A549 (cell line): ENCODE results near the gene DMRTA2. TPM values are rescaled to one million over a fixed set of nuclear protein-coding genes. Genes with fewer than 3 reads are reported as not detected.

Experiments
- ATAC-seq, 2 experiments: fragments of 200-7000 bp in 1 of 2; fragments of >200 bp in 1 of 2; cut with Nextera tagmentation in 1 of 2; cut with Tn5 transposase in 1 of 2; 3 replicates each; pipeline versions ENCODE4 v1.8.0 to v1.9.1; 2018 to 2020; ENCODE audit warnings: mild to moderate bottlenecking in 1 of 2, moderate library complexity in 1 of 2
- CTCF ChIA-PET: fragments of 300-600 bp; sonication (Branson Sonifier 250); formaldehyde crosslinking; extraction: SDS; loops from one replicate; lab custom pipeline; 2021; ENCODE audit warnings: antibody characterized with exemption, inconsistent platforms; lab: Yijun Ruan, JAX
- POLR2A ChIA-PET: fragments of 350-600 bp; formaldehyde crosslinking; extraction: SDS; loops from one replicate; lab custom pipeline; 2021; ENCODE audit warnings: antibody characterized with exemption, inconsistent platforms; lab: Yijun Ruan, JAX
- DNase-seq, 2 experiments: peaks; one replicate each; pipeline versions ENCODE4 v3.0.0 to v3.0.0-alpha.2; 2011 to 2016; ENCODE audit warnings: low read depth in 1 of 2, low spot score in 1 of 2
- FAIRE-seq: peaks from 2 replicates; lab custom pipeline; 2011; peaks lifted over from hg19 to GRCh38; lab: Jason Lieb, UNC
- H3K27ac ChIP-seq, 2 experiments: fragments of >200 bp; sonication (Bioruptor Twin); formaldehyde crosslinking; 3 replicates each; pipeline ENCODE4 v1.5.1; 2016 to 2017
- H3K4me1 ChIP-seq: fragments of >200 bp; sonication (Bioruptor Twin); formaldehyde crosslinking; 3 replicates; pipeline ENCODE4 v1.6.1; 2016
- H3K4me2 ChIP-seq: fragments of >200 bp; sonication (Bioruptor Twin); formaldehyde crosslinking; 3 replicates; pipeline ENCODE4 v1.6.1; 2016
- H3K4me3 ChIP-seq: fragments of >200 bp; sonication (Bioruptor Twin); formaldehyde crosslinking; 3 replicates; pipeline ENCODE4 v1.5.1; 2016
- H3K9me3 ChIP-seq: fragments of >200 bp; sonication (Bioruptor Twin); formaldehyde crosslinking; 3 replicates; pipeline ENCODE4 v1.6.1; 2016
- FOSL2 ChIP-seq, 2 experiments: fragments of 450-650 bp in 1 of 2; fragments of >200 bp in 1 of 2; sonication (Bioruptor Twin) in 1 of 2; formaldehyde crosslinking; IDR thresholded peaks; 2 replicates each; pipeline versions ENCODE4 v1.5.0 to v1.6.1; 2016 to 2020; ENCODE audit warnings: mild to moderate bottlenecking in 1 of 2, moderate library complexity in 1 of 2
- HMGXB4 ChIP-seq: fragments of 250-450 bp; sonication (Bioruptor Pico); IDR thresholded peaks from 2 replicates; pipeline ENCODE4 v1.5.0; 2021; ENCODE audit warnings: mild to moderate bottlenecking, moderate library complexity, borderline replicate concordance
- HOXB13 ChIP-seq: fragments of 250-450 bp; sonication (Bioruptor Pico); IDR thresholded peaks from 2 replicates; pipeline ENCODE4 v1.5.0; 2020; ENCODE audit warnings: low read depth, mild to moderate bottlenecking, moderate library complexity
- KDM5A ChIP-seq: fragments of 200-600 bp; sonication (generic); IDR thresholded peaks from 2 replicates; pipeline ENCODE4 v1.6.1; 2016; ENCODE audit warnings: antibody characterized with exemption, mild to moderate bottlenecking
- POLR2A ChIP-seq: IDR thresholded peaks from 2 replicates; pipeline ENCODE4 v1.6.1; 2012; ENCODE audit warnings: mild to moderate bottlenecking, low read length
- RARB ChIP-seq: fragments of 250-450 bp; sonication (Bioruptor Pico); IDR thresholded peaks from 2 replicates; pipeline ENCODE4 v1.8.0; 2021; ENCODE audit warnings: mild to moderate bottlenecking, moderate library complexity
- REST ChIP-seq: fragments of 200-600 bp; sonication (generic); IDR thresholded peaks from 2 replicates; pipeline ENCODE4 v1.6.1; 2016; ENCODE audit warnings: antibody characterized with exemption, mild to moderate bottlenecking, moderate library complexity
- RFX5 ChIP-seq: fragments of 450-650 bp; IDR thresholded peaks from 2 replicates; pipeline ENCODE4 v1.7.1; 2014; ENCODE audit warnings: antibody characterized with exemption, mild to moderate bottlenecking, moderate library complexity
- RNF2 ChIP-seq: fragments of 200-600 bp; sonication (generic); IDR thresholded peaks from 2 replicates; pipeline ENCODE4 v1.6.1; 2016; ENCODE audit warnings: low read depth, mild to moderate bottlenecking, antibody characterized with exemption, moderate library complexity, borderline replicate concordance
- TP53 ChIP-seq: fragments of 250-450 bp; sonication (Bioruptor Pico); IDR thresholded peaks from 2 replicates; pipeline ENCODE4 v1.5.0; 2021; ENCODE audit warnings: mild to moderate bottlenecking, moderate library complexity
- WGBS: methylation state at CpG from one replicate; pipeline ENCODE4 v1.1.6; 2017; ENCODE audit errors: missing lambda C conversion rate; 5-methylcytosine and 5-hydroxymethylcytosine counted together
- polyA plus RNA-seq, 4 experiments: library from polyadenylated mRNA; depleted of rRNA in 3 of 4; stranded (reverse); fragments of >200 nt; fragmentation: RNase III in 1 of 4; extraction: RNeasy Plus Mini Kit Qiagen cat#74134 plus additional on column Dnase treatment in 1 of 4; gene quantifications; 2 replicates in 3 of 4; 3 replicates in 1 of 4; pipeline ENCODE4 v1.2.3, GENCODE V29; 2011 to 2017
- TF ChIP-seq, protein P1 (sequence below): fragments of 250-450 bp; sonication (Bioruptor Pico); IDR thresholded peaks from 2 replicates; pipeline ENCODE4 v1.5.0; 2020; ENCODE audit warnings: low read depth, mild to moderate bottlenecking, moderate library complexity
- TF ChIP-seq, protein P2 (sequence below): fragments of >200 bp; sonication (Bioruptor Twin); formaldehyde crosslinking; IDR thresholded peaks from 3 replicates; pipeline ENCODE4 v1.5.1; 2016

DMRTA2 gene
- polyA plus RNA-seq, 2 of the 4 experiments (the other 2 are of a cell fraction), result 0.03 to 0.13 TPM

GRCh38 chr1:50371749-50372148 lies 51.5 kb downstream of the DMRTA2 start:
- no peak for FAIRE-seq
- Histone ChIP-seq H3K4me2 (no peak overlapping the region), H3K4me3 (no peak overlapping the region), H3K27ac (no peak overlapping the region), H3K9me3 (no peaks in the 10 kb centered on the region), H3K4me1 (no peaks in the 10 kb centered on the region)
- POLR2A ChIA-PET, result no interaction called here
- DNase-seq, result peak in 1 of 2 experiments; percentile 6
- no peak for TF ChIP-seq POLR2A
- no peak for TF ChIP-seq RARB (CRISPR knock-in tag)
- TF ChIP-seq RFX5, result no peak
- no peak for TF ChIP-seq RNF2
- TF ChIP-seq, protein P1, sequence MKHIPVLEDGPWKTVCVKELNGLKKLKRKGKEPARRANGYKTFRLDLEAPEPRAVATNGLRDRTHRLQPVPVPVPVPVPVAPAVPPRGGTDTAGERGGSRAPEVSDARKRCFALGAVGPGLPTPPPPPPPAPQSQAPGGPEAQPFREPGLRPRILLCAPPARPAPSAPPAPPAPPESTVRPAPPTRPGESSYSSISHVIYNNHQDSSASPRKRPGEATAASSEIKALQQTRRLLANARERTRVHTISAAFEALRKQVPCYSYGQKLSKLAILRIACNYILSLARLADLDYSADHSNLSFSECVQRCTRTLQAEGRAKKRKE (CRISPR knock-in tag), result no peak
- no peak for ATAC-seq
- CTCF ChIA-PET, result interaction anchor here (2.1 kb wide), 1 partner anchor 233 kb away, joined by 14 read pairs; no protein-coding TSS in a partner anchor
- 15% methylated on average over 3 of the region's 3 CpGs for WGBS

GRCh38 chr1:50369830-50370229 lies 53.4 kb downstream of the DMRTA2 start:
- TF ChIP-seq, protein P2, sequence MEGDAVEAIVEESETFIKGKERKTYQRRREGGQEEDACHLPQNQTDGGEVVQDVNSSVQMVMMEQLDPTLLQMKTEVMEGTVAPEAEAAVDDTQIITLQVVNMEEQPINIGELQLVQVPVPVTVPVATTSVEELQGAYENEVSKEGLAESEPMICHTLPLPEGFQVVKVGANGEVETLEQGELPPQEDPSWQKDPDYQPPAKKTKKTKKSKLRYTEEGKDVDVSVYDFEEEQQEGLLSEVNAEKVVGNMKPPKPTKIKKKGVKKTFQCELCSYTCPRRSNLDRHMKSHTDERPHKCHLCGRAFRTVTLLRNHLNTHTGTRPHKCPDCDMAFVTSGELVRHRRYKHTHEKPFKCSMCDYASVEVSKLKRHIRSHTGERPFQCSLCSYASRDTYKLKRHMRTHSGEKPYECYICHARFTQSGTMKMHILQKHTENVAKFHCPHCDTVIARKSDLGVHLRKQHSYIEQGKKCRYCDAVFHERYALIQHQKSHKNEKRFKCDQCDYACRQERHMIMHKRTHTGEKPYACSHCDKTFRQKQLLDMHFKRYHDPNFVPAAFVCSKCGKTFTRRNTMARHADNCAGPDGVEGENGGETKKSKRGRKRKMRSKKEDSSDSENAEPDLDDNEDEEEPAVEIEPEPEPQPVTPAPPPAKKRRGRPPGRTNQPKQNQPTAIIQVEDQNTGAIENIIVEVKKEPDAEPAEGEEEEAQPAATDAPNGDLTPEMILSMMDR, result 0 out of 3 replicates have a peak, but pooled peaks have one; percentile 5
- no peak for TF ChIP-seq HMGXB4 (CRISPR knock-in tag)
- 36% methylated on average over 7 of the region's 7 CpGs for WGBS
- no peak overlapping the region for H3K27ac ChIP-seq
- no peaks in the 10 kb centered on the region for H3K9me3 ChIP-seq
- DNase-seq (peak in 1 of 2 experiments; percentile 31), ATAC-seq (peak; percentile 51 to 52; a peak in 4 of 6 replicates), FAIRE-seq (no peak)
- H3K4me3 ChIP-seq, result no peak overlapping the region
- POLR2A ChIA-PET, result no interaction called here
- no peaks in the 10 kb centered on the region for H3K4me1 ChIP-seq
- no peak overlapping the region for H3K4me2 ChIP-seq
- CTCF ChIA-PET, result interaction anchor here (1.0 to 4.7 kb wide), 8 partner anchors 9 to 345 kb away, joined by 3 to 33 read pairs (median 4); no protein-coding TSS in a partner anchor

DNA sequence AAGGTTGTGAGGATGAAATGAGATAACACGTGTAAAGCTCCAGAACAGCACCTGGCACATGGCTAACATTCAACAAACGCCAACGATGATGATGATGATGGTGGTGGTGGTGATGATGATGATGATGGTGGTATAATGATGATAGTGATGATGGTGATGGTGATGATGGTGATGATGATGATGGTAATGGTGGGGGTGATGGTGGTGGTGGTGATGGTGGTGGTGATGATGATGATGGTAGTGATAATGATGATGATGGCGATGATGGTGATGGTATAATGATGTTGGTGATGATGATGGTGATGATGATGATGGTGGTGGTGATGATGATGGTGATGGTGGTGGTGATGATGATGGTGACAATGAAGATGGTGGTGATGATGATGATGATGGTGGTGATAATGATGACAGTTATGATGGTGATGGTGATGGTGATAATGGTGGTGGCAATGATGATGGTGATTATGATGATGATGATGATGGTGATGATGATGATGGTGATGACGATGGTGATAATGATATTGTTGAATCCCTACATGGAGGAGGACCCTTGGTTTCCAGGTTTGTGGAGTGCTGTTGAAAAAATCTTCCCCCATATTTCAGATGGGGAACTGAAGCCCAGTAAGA lies 54.1 kb downstream of the DMRTA2 start:
- CTCF ChIA-PET, result interaction anchor here (0.7 to 4.7 kb wide), 14 partner anchors 8 to 368 kb away, joined by 3 to 33 read pairs (median 4); no protein-coding TSS in a partner anchor
- POLR2A ChIA-PET, result no interaction called here
- H3K4me1 ChIP-seq, result no peaks in the 10 kb centered on the region
- no peaks in the 10 kb centered on the region for H3K9me3 ChIP-seq
- ATAC-seq (no peak), DNase-seq (no peak), FAIRE-seq (no peak)
- no peak overlapping the region for H3K4me3 ChIP-seq
- peak overlapping the region; percentile 61 for H3K4me2 ChIP-seq
- TF ChIP-seq REST (no peak), TP53 (CRISPR knock-in tag) (no peak), FOSL2 (IDR thresholded peaks at IDR 0.05) (no peak), FOSL2 (CRISPR knock-in tag; IDR thresholded peaks at IDR 0.05) (no peak), KDM5A (no peak), HOXB13 (CRISPR knock-in tag) (no peak)
- H3K27ac ChIP-seq, result no peak overlapping the region
- 11% methylated on average over 5 of the region's 5 CpGs for WGBS
